A673 (cell line): ENCODE results near the gene PSMF1.

Experiments
- CTCF ChIP-seq: fragments of 300-800, 200-600 bp; sonication (generic); conservative IDR thresholded peaks from 2 replicates; pipeline ENCODE4 v1.5.1; 2017; ENCODE audit warnings: low read depth, mild to moderate bottlenecking, antibody characterized with exemption, low read length, moderate library complexity, mixed read lengths
- EZH2 ChIP-seq: fragments of 200-600 bp; sonication (generic); IDR thresholded peaks from 2 replicates; pipeline ENCODE4 v1.6.1; 2017; ENCODE audit warnings: borderline replicate concordance, low read depth, mild to moderate bottlenecking, mixed read lengths, antibody characterized with exemption, low read length; ENCODE audit not compliant: poor library complexity, severe bottlenecking

- no peak for TF ChIP-seq CTCF
- TF ChIP-seq EZH2: no peak
These were observed 31.8 kb downstream of the PSMF1 start for GRCh38 chr20:1150218-1150617.
